AG04450 (cell line): Measurements from ENCODE around the gene PRKD1. TPM values are rescaled to one million over a fixed set of nuclear protein-coding genes. Genes with fewer than 3 reads are reported as not detected.

ENCODE experiments used
- CTCF ChIA-PET: fragments of 300-600, 350-600 bp; formaldehyde crosslinking; extraction: SDS; loops from one replicate; lab custom pipeline; 2022; ENCODE audit warnings: antibody characterized with exemption, inconsistent platforms; lab: Charles Lee
- POLR2A ChIA-PET: fragments of 350-600 bp; formaldehyde crosslinking; extraction: SDS; loops from one replicate; lab custom pipeline; 2021; ENCODE audit warnings: antibody characterized with exemption, inconsistent platforms; lab: Yijun Ruan, JAX
- DNase-seq: peaks from one replicate; pipeline ENCODE4 v3.0.0-alpha.2; 2011; ENCODE audit warnings: low read depth, low spot score
- H3K27ac ChIP-seq: one replicate; pipeline ENCODE4 v1.5.1; 2012; ENCODE audit warnings: low read depth, low read length, control low read depth
- H3K27me3 ChIP-seq: one replicate; pipeline ENCODE4 v1.6.0; 2012; ENCODE audit warnings: low read length; ENCODE audit not compliant: control insufficient read depth, insufficient read depth
- H3K4me3 ChIP-seq: 2 replicates; pipeline ENCODE4 v1.5.1; 2011; ENCODE audit warnings: mild to moderate bottlenecking, low read depth, low read length, control low read depth
- H3K9me3 ChIP-seq: 2 replicates; pipeline ENCODE4 v1.5.1; 2012; ENCODE audit warnings: low read length; ENCODE audit not compliant: control insufficient read depth, insufficient read depth
- CTCF ChIP-seq: IDR thresholded peaks from 2 replicates; pipeline ENCODE4 v1.5.1; 2011; ENCODE audit warnings: low read depth, low read length, control low read depth, inconsistent platforms
- polyA plus RNA-seq: library from polyadenylated mRNA; depleted of rRNA; stranded (reverse); fragments of >200 nt; gene quantifications from 2 replicates; pipeline ENCODE4 v1.2.3, GENCODE V29; 2011

The PRKD1 gene
- polyA plus RNA-seq, 1 experiment: 24.5 TPM

GRCh38 chr14:29918981-29919380 lies 8.7 kb downstream of the PRKD1 start:
- CTCF ChIA-PET: interaction anchor here (0.7 kb wide), 1 partner anchor 34 kb away, joined by 3 read pairs; no protein-coding TSS in a partner anchor
- no peak overlapping the region for H3K4me3 ChIP-seq
- POLR2A ChIA-PET: no interaction called here
- no peaks in the 10 kb centered on the region for H3K9me3 ChIP-seq
- TF ChIP-seq CTCF: no peak
- no peak overlapping the region for H3K27ac ChIP-seq
- DNase-seq: no peak
- H3K27me3 ChIP-seq: no peaks in the 10 kb centered on the region

DNA sequence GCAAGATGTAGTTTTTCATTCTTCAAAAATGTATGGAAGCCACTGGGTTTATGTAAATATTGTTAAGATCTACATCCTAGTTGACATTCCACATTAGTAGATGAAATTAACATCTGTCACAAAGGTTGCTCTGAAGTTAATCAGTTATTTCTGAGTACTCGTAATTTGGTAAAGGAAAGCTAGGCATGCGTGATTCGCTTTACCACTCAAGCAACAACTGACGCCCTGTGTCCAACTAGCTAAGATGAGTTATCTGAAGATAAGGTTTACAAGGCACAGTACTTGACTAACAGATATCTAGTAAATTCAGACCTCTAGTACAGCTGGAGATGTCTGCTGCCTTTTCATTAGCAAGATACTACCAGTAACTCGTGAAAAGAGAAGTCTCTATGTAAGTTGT lies 14.1 kb downstream of the PRKD1 start:
- DNase-seq: no peak
- ChIA-PET POLR2A (no interaction called here), CTCF (no interaction called here)
- H3K27ac ChIP-seq: no peak overlapping the region
- no peak overlapping the region for H3K4me3 ChIP-seq
- peaks cover 6% of the 10 kb centered on the region for H3K9me3 ChIP-seq
- H3K27me3 ChIP-seq: no peaks in the 10 kb centered on the region
- TF ChIP-seq CTCF: no peak

- Histone ChIP-seq H3K9me3 (peaks cover 6% of the 10 kb centered on the region), H3K27me3 (no peaks in the 10 kb centered on the region), H3K27ac (no peak overlapping the region), H3K4me3 (no peak overlapping the region)
- no peak for TF ChIP-seq CTCF
- DNase-seq: no peak
- ChIA-PET CTCF (no interaction called here), POLR2A (no interaction called here)
Measured at GRCh38 chr14:29911810-29912209, 15.8 kb downstream of the PRKD1 start.

- Histone ChIP-seq H3K27ac (no peak overlapping the region), H3K4me3 (no peak overlapping the region), H3K9me3 (peaks cover 6% of the 10 kb centered on the region), H3K27me3 (no peaks in the 10 kb centered on the region)
- POLR2A ChIA-PET: no interaction called here
- CTCF ChIA-PET: interaction anchor here (0.6 kb wide), 1 partner anchor 18 kb away, joined by 8 read pairs; the partner anchor contains the start of gene PRKD1
- DNase-seq: no peak
- no peak for TF ChIP-seq CTCF
Measured at GRCh38 chr14:29908652-29909577, 18.7 kb downstream of the PRKD1 start.

DNA sequence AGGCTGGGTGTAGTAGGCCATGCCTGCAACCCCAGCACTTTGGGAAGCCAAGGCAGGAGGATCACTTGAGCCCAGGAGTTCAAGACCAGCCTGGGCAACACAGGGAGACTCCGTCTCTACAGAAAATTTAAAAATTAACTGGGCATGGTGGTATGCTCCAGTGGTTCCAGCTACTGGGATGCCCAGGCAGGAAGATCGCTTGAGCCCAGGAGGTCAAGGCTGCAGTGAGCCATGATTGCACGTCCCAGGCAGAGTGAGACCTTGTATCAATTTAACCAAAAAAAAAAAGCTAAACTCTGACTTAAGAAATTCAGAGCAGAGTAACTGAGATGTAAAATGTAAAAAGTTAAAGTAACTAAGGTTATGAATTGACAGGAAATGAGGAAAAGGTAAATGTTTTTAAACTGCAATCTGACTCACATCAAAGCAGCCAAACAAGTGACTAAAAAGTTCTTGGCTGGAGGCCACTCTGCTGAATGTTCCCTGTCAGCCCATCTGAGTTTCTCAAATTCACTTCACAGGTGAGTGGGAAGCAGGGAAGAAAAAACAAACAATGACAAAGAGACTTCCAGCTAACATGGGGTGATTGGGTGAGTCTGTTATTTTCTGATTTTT lies 21.3 kb downstream of the PRKD1 start:
- POLR2A ChIA-PET: no interaction called here
- no peaks in the 10 kb centered on the region for H3K27me3 ChIP-seq
- DNase-seq: peak; percentile 15
- H3K4me3 ChIP-seq: no peak overlapping the region
- H3K27ac ChIP-seq: no peak overlapping the region
- H3K9me3 ChIP-seq: peaks cover 6% of the 10 kb centered on the region
- CTCF ChIA-PET: interaction anchor here (0.6 kb wide), 2 partner anchors 308 to 352 kb away, joined by 3 read pairs; no protein-coding TSS in a partner anchor
- TF ChIP-seq CTCF: no peak
